ENCODE results near the gene CLDND2. TPM values are rescaled to one million over a fixed set of nuclear protein-coding genes. Genes with fewer than 3 reads are reported as not detected.

CLDND2 gene
- total and polyA plus RNA-seq, 2 of the 8 experiments (the other 6 are each of a cell fraction or from before 2014, with no cell fraction given): 0.21 to 0.56 TPM

- ChIA-PET CTCF (ENCODE audit: partially characterized antibody) (interaction anchor here (0.8 to 1.6 kb wide), 6 partner anchors 11 to 304 kb away, joined by 3 to 6 read pairs (median 3); no protein-coding TSS in a partner anchor), POLR2A (ENCODE audit: partially characterized antibody) (interaction anchor here (0.7 to 1.6 kb wide), 4 partner anchors 11 to 31 kb away, joined by 3 to 5 read pairs (median 4); no protein-coding TSS in a partner anchor)
- H3K79me1 ChIP-seq (ENCODE audit: low read depth, low read length): no peaks in the 10 kb centered on the region
- no peak overlapping the region for H2BK5ac ChIP-seq (ENCODE audit: low read depth, low read length)
- H3K4me2 ChIP-seq (ENCODE audit: insufficient read depth in 1 of 2, low read depth in 2 of 2, low read length in 2 of 2): no peak overlapping the region
- H3K9ac ChIP-seq (replicated peaks in 1 of 4; ENCODE audit: extremely low read depth in 1 of 4, low read depth in 3 of 4, low read length in 3 of 4): no peak overlapping the region
- H2BK120ac ChIP-seq (replicated peaks; ENCODE audit: low read depth, low read length): no peak overlapping the region
- no peak overlapping the region for H2AK5ac ChIP-seq (ENCODE audit: low read depth, low read length)
- 88% methylated on average over 10 of the region's 10 CpGs; no CpG with 5 or more reads in 1 of the 2 experiments for WGBS, 2 experiments (ENCODE audit: extremely low coverage in 1 of 2, insufficient coverage in 1 of 2, insufficient read length in 1 of 2, insufficient replicate concordance in 2 of 2, low coverage in 1 of 2, low lambda C conversion rate in 2 of 2, missing lambda C conversion rate in 1 of 2)
- no peak overlapping the region for H3K27ac ChIP-seq (ENCODE audit: low read depth, low read length)
- no peak overlapping the region for H4K5ac ChIP-seq (ENCODE audit: insufficient read length, low read depth, low read length)
- no peaks in the 10 kb centered on the region for H3K23me2 ChIP-seq (ENCODE audit: low read depth, low read length)
- no peak overlapping the region for H3K4ac ChIP-seq (replicated peaks; ENCODE audit: insufficient read length, low read depth, low read length)
- no peak overlapping the region for H2AFZ ChIP-seq (ENCODE audit: low read length)
- H3K56ac ChIP-seq (replicated peaks; ENCODE audit: insufficient read length, low read depth, low read length): no peak overlapping the region
- H3K36me3 ChIP-seq (ENCODE audit: control insufficient read depth in 2 of 4, insufficient read depth in 4 of 4, low read length in 3 of 4): no peaks in the 10 kb centered on the region
- TF ChIP-seq CTBP2 (IDR thresholded peaks at IDR 0.05; ENCODE audit: borderline replicate concordance, insufficient read depth, insufficient read length, low read length) (no peak), BCL11A (IDR thresholded peaks at IDR 0.05; ENCODE audit: low read depth in 2 of 2, low read length in 2 of 2) (no peak), ZNF274 (IDR thresholded peaks at IDR 0.05; ENCODE audit: borderline replicate concordance, extremely low read depth, low read length) (no peak), GABPA (IDR thresholded peaks at IDR 0.05; ENCODE audit: borderline replicate concordance, insufficient read depth, low read length) (no peak), BACH1 (IDR thresholded peaks at IDR 0.05; ENCODE audit: low read length) (no peak), POLR2AphosphoS5 (IDR thresholded peaks at IDR 0.05; ENCODE audit: low read depth, low read length) (no peak), TEAD4 (IDR thresholded peaks at IDR 0.05; ENCODE audit: low read depth, low read length) (no peak), HDAC2 (IDR thresholded peaks at IDR 0.05; ENCODE audit: borderline replicate concordance in 1 of 2, low read depth in 2 of 2, low read length in 2 of 2) (no peak), BRCA1 (IDR thresholded peaks at IDR 0.05; ENCODE audit: low read depth, low read length) (no peak), MAX (IDR thresholded peaks at IDR 0.05) (no peak)
- H2BK20ac ChIP-seq (ENCODE audit: low read length): no peak overlapping the region
- H3K4me1 ChIP-seq (replicated peaks in 1 of 4; ENCODE audit: control insufficient read depth in 3 of 4, insufficient read depth in 4 of 4, low read length in 3 of 4): peaks cover 3 to 9% (median 7%) of the 10 kb centered on the region in 4 experiments
- no peaks in the 10 kb centered on the region for H3K79me2 ChIP-seq (ENCODE audit: control insufficient read depth in 1 of 2, insufficient read depth in 2 of 2, low read length in 2 of 2)
- H4K8ac ChIP-seq (ENCODE audit: extremely low read depth, insufficient read depth, low read length): no peak overlapping the region
- H3K14ac ChIP-seq (ENCODE audit: insufficient read length): no peak overlapping the region
- H2BK15ac ChIP-seq (ENCODE audit: low read length): no peak overlapping the region
- H4K20me1 ChIP-seq (replicated peaks in 1 of 2; ENCODE audit: control insufficient read depth in 1 of 2, insufficient read depth in 2 of 2, low read length in 2 of 2): no peaks in the 10 kb centered on the region
- no peaks in the 10 kb centered on the region for H3K9me3 ChIP-seq (ENCODE audit: insufficient read depth in 2 of 2, low read depth in 1 of 2, low read length in 1 of 2)
- no peak for FAIRE-seq
- no peak overlapping the region for H4K91ac ChIP-seq (replicated peaks; ENCODE audit: insufficient read length, low read length)
- H3K27me3 ChIP-seq (replicated peaks in 1 of 4; ENCODE audit: control insufficient read depth in 3 of 4, extremely low read depth in 1 of 4, insufficient read depth in 3 of 4, low read length in 3 of 4): no peaks in the 10 kb centered on the region
- H3K18ac ChIP-seq (ENCODE audit: extremely low read depth, low read length): no peak overlapping the region
- DNase-seq (ENCODE audit: low read depth in 1 of 2, low spot score in 2 of 2): no peak
- H2BK12ac ChIP-seq (ENCODE audit: low read depth, low read length): no peak overlapping the region
- H3K23ac ChIP-seq (ENCODE audit: insufficient read length): no peak overlapping the region
- no peak overlapping the region for H3K4me3 ChIP-seq (ENCODE audit: extremely low read depth in 1 of 4, insufficient read depth in 2 of 4, low read depth in 3 of 4, low read length in 4 of 4)
Observed at GRCh38 chr19:51356159-51356801, 12.5 kb downstream of the CLDND2 start.

All from H1 (cell line).